Suprapubic skin (tissue), 4 donors: ENCODE results near the gene GSTA2. TPM values are rescaled to one million over a fixed set of nuclear protein-coding genes. Genes with fewer than 3 reads are reported as not detected.
"Not testable (repeated sequence)": the region's sequence is repeated elsewhere in the genome, so short reads cannot be mapped to it uniquely, and the experiment has no call there.

Experiments
- DNase-seq, 2 donors: peaks; one replicate each; pipeline ENCODE4 v3.0.0-alpha.2; 2019; ENCODE audit warnings: low spot score in 2 of 2
- H3K27ac ChIP-seq: fragments of 200-600 bp; sonication (generic); one replicate; pipeline ENCODE4 v1.5.1; 2019
- H3K27me3 ChIP-seq: fragments of 200-600 bp; sonication (generic); one replicate; pipeline ENCODE4 v1.5.1; 2019
- H3K36me3 ChIP-seq: fragments of 200-600 bp; sonication (generic); one replicate; pipeline ENCODE4 v1.5.1; 2019
- H3K4me1 ChIP-seq: fragments of 200-600 bp; sonication (generic); one replicate; pipeline ENCODE4 v1.5.1; 2019
- H3K4me3 ChIP-seq: fragments of 200-600 bp; sonication (generic); one replicate; pipeline ENCODE4 v1.5.1; 2019; ENCODE audit warnings: mild to moderate bottlenecking
- H3K9me3 ChIP-seq: fragments of 200-600 bp; sonication (generic); one replicate; pipeline ENCODE4 v1.5.1; 2019
- EP300 ChIP-seq: sonication (generic); formaldehyde crosslinking; IDR thresholded peaks from one replicate; pipeline ENCODE4 v1.6.1; 2017; ENCODE audit warnings: antibody characterized with exemption
- POLR2A ChIP-seq, 2 donors: fragments of 450-650 bp; IDR thresholded peaks; one replicate each; pipeline ENCODE4 v1.6.1; 2017; ENCODE audit warnings: antibody characterized with exemption in 2 of 2, mild to moderate bottlenecking in 2 of 2, moderate library complexity in 2 of 2
- POLR2AphosphoS5 ChIP-seq, 3 donors: sonication (generic); formaldehyde crosslinking; IDR thresholded peaks; one replicate each; pipeline ENCODE4 v1.6.1; 2017; ENCODE audit warnings: antibody characterized with exemption in 3 of 3
- WGBS: methylation state at CpG from one replicate; pipeline ENCODE4 v1.1.5; 2018; 5-methylcytosine and 5-hydroxymethylcytosine counted together
- total RNA-seq, 4 donors: library from RNA; depleted of rRNA; stranded (reverse); fragments of >200 nt; gene quantifications; one replicate each; pipeline ENCODE4 v1.1.0, GENCODE V29; 2016
- TF ChIP-seq, protein P1 (sequence below), 2 donors: fragments of 200-600 bp in 1 of 2; fragments of 450-650 bp in 1 of 2; sonication (generic) in 1 of 2; IDR thresholded peaks; one replicate each; pipeline ENCODE4 v1.5.1; 2016 to 2019; ENCODE audit warnings: antibody characterized with exemption in 2 of 2, mild to moderate bottlenecking in 1 of 2, moderate library complexity in 1 of 2

GSTA2 gene
- total RNA-seq, 4 donors from 2014 or later: not detected

DNA sequence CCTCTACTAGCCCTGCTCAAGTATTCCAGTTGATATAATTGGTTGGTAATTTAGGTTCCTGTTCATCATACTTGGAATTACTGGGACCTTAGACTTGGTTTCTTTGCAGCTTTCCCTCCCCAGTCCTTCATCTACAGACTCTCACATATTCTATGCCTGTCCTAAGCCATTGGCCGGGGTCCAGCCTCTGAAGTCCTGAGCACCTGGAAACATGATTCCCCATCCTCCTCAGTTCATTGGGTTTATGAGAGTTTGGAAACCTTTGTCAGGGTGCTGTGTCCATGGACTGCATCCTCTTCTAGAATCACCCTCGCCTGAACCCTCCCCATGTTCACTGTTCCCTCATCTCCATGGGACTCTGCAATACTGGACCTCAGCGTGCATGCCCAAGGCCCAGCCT lies 8.8 kb downstream of the GSTA2 start:
- TF ChIP-seq EP300: no peak
- TF ChIP-seq, protein P1, sequence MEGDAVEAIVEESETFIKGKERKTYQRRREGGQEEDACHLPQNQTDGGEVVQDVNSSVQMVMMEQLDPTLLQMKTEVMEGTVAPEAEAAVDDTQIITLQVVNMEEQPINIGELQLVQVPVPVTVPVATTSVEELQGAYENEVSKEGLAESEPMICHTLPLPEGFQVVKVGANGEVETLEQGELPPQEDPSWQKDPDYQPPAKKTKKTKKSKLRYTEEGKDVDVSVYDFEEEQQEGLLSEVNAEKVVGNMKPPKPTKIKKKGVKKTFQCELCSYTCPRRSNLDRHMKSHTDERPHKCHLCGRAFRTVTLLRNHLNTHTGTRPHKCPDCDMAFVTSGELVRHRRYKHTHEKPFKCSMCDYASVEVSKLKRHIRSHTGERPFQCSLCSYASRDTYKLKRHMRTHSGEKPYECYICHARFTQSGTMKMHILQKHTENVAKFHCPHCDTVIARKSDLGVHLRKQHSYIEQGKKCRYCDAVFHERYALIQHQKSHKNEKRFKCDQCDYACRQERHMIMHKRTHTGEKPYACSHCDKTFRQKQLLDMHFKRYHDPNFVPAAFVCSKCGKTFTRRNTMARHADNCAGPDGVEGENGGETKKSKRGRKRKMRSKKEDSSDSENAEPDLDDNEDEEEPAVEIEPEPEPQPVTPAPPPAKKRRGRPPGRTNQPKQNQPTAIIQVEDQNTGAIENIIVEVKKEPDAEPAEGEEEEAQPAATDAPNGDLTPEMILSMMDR (IDR thresholded peaks at IDR 0.05): no peak
- TF ChIP-seq POLR2AphosphoS5 (IDR thresholded peaks at IDR 0.05): no peak
- TF ChIP-seq POLR2A (IDR thresholded peaks at IDR 0.05): no peak
- 88% methylated on average over 3 of the region's 3 CpGs for WGBS

DNA sequence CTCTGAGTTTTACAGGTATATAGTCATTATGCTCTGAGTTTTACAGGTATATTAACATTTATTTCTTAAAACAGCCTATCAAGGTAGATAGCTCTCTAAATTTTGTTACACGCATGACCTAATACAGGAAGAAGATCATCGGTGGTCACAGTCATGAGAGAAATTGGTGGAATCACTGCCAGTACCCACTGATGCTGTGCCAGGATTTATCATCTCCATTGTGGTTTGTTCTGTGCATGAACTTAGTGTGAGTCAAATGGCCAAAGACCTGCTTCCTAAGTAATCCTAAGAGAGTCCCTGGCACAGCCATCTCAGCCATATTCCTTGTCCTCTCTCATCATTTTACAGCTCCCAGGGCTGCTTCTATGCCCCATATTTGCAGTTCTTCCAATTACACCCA lies 10.1 kb downstream of the GSTA2 start:
- 86% methylated on average over 2 of the region's 2 CpGs for WGBS
- H3K36me3 ChIP-seq, H3K27ac ChIP-seq: not testable (repeated sequence)

More for the DNA sequence above, 8.8 kb downstream of the GSTA2 start:
- DNase-seq: no peak
- Histone ChIP-seq H3K36me3 (no peaks in the 10 kb centered on the region), H3K27me3 (no peaks in the 10 kb centered on the region), H3K4me3 (no peak overlapping the region), H3K9me3 (no peaks in the 10 kb centered on the region), H3K4me1 (no peaks in the 10 kb centered on the region), H3K27ac (no peak overlapping the region)

DNA sequence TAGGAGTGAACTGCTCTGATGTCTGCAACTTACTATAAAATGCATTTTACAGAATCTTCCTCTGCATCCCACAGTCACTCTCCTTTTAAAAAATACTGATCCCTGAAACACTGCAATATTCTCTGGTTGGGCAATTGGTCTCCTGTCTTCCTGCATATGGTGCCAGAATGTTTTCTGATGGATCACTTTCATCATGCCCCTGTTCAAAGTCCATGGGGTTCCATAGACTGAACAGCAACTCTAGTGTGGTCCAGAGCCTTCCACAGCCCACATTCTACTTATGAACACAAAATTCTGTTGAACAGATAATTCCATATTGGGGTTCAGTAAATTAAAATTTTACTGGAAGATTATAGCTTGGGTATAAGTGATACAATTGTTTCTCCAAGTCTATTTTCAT lies 11.0 kb downstream of the GSTA2 start:
- no peaks in the 10 kb centered on the region for H3K9me3 ChIP-seq
- no peaks in the 10 kb centered on the region for H3K4me1 ChIP-seq
- no peak for DNase-seq
- no peaks in the 10 kb centered on the region for H3K27me3 ChIP-seq
- H3K36me3 ChIP-seq: no peaks in the 10 kb centered on the region
- H3K4me3 ChIP-seq: no peak overlapping the region
- TF ChIP-seq EP300 (no peak), POLR2A (IDR thresholded peaks at IDR 0.05) (no peak), POLR2AphosphoS5 (IDR thresholded peaks at IDR 0.05) (no peak)
- TF ChIP-seq, protein P1 (IDR thresholded peaks at IDR 0.05): no peak
- H3K27ac ChIP-seq: no peak overlapping the region

More for the DNA sequence above, 10.1 kb downstream of the GSTA2 start:
- not testable (repeated sequence) for H3K4me1 ChIP-seq, H3K9me3 ChIP-seq, H3K4me3 ChIP-seq, DNase-seq, H3K27me3 ChIP-seq

DNA sequence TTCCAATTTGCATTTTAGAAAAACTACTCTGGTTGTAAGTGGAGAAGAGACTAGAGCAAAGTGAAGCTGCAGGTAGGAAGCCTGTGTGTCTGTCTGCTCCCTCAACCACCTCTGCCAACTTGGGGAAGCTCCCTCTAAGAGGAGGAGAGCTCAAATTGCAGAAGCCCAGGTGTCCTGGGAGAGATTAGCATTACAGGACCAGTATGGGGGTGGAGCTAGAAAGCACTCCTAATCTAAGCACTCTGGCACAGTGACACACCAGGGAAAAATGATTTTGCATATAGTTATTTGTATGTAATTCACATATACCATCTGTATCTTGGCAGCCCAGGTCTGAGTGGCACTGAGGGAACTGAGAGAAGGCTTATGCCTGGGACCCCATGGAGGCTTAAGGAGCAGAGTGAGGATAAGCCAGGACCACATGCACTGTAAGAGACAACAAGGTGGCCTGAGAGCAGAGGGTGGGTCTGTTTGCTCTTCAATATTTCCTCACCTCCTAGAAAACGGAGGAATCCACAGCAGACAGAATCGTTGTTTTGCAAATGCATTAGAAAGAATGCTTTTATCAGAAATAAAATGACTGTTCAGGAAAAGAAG lies 13.6 kb downstream of the GSTA2 start:
- H3K36me3 ChIP-seq: no peaks in the 10 kb centered on the region
- H3K9me3 ChIP-seq: no peaks in the 10 kb centered on the region
- DNase-seq: no peak
- H3K4me3 ChIP-seq: no peak overlapping the region
- TF ChIP-seq, protein P1 (IDR thresholded peaks at IDR 0.05): no peak
- TF ChIP-seq POLR2A (IDR thresholded peaks at IDR 0.05) (no peak), EP300 (no peak), POLR2AphosphoS5 (IDR thresholded peaks at IDR 0.05) (no peak)
- H3K4me1 ChIP-seq: no peaks in the 10 kb centered on the region
- no peak overlapping the region for H3K27ac ChIP-seq
- WGBS: 51% methylated on average over 2 of the region's 2 CpGs
- H3K27me3 ChIP-seq: no peaks in the 10 kb centered on the region

DNA sequence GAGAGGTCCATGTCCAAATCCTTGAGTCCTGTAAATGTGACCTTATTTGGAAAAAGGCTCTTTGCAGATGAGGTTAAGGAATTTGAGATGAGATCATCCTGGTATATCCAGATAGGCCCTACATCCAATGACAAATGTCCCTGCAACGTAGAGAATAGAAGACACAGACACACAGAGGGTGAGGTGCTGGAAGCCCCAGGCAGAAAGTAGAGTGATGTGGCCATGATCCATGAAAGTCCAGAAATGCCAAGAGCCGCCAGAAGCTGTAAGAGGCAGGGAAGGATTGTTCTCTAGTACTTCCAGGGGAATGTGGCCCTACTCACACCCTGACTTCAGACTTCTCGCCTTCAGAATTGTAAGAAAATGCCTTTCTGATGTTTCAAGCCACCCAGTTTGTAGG lies 16.0 kb downstream of the GSTA2 start:
- H3K9me3 ChIP-seq, DNase-seq: not testable (repeated sequence)
- 63% methylated on average over 3 of the region's 3 CpGs for WGBS

DNA sequence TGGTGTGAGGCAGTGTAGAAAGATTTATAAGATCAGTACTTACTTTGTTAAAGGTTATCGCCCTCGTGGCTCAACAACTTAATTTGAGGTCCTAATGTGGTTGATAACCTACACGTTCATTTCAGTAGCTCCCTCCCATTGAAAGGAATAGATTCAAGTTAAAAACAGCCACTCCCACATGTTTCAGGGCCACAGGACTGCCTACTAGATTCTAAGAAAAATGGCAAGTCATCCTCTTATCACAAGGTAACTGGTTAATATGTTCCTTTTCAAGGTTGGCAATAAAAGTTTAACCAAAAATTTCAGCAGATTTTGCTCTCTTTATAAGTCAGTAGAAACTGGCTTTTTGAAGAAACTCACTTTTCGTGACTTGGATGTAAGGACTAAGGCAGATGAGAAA lies 17.1 kb downstream of the GSTA2 start:
- Histone ChIP-seq H3K27me3 (no peaks in the 10 kb centered on the region), H3K27ac (no peak overlapping the region), H3K4me1 (no peaks in the 10 kb centered on the region), H3K4me3 (no peak overlapping the region), H3K36me3 (no peaks in the 10 kb centered on the region), H3K9me3 (no peaks in the 10 kb centered on the region)
- WGBS: 66% methylated on average over 4 of the region's 4 CpGs
- no peak for DNase-seq
- TF ChIP-seq, protein P1 (IDR thresholded peaks at IDR 0.05): no peak
- no peak for TF ChIP-seq POLR2A (IDR thresholded peaks at IDR 0.05)

More for the DNA sequence above, 16.0 kb downstream of the GSTA2 start:
- H3K27ac ChIP-seq, H3K27me3 ChIP-seq, H3K4me1 ChIP-seq, H3K36me3 ChIP-seq, H3K4me3 ChIP-seq: not testable (repeated sequence)
